ENCODE measurements around the gene ENO1. TPM values are rescaled to one million over a fixed set of nuclear protein-coding genes. Genes with fewer than 3 reads are reported as not detected.

ENO1 gene
- total and polyA plus RNA-seq, 9 of the 15 experiments (the other 6 are each of a cell fraction or from before 2014, with no cell fraction given) = 2,249 to 7,472 (median 2,868) TPM

- POLR2A ChIA-PET = no interaction called here
- H3K4me3 ChIP-seq = no peak overlapping the region
- intact Hi-C loops (cut with micrococcal nuclease) = no loop called here
Observed at GRCh38 chr1:8889103-8889846, 10.8 kb upstream of the ENO1 start.

More at GRCh38 chr1:8889103-8889846, 10.8 kb upstream of the ENO1 start:
- no peak overlapping the region; a peak in 1 of 4 replicates for H3K9ac ChIP-seq (ENCODE audit: insufficient read depth in 1 of 2, low read depth in 2 of 2, low read length in 2 of 2)
- no peak for TF ChIP-seq ZNF316 (IDR thresholded peaks at IDR 0.05)
- TF ChIP-seq CEBPG (CRISPR knock-in tag; IDR thresholded peaks at IDR 0.05) = 0 out of 2 replicates have a peak, but pooled peaks have one; percentile 42
- peak; percentile 66; a peak in 3 of 4 replicates for TF ChIP-seq CEBPG (tag; conservative IDR thresholded peaks at IDR 0.05 in 1 of 2, IDR thresholded peaks at IDR 0.05 in 1 of 2)
- no peak for TF ChIP-seq MCM5 (IDR thresholded peaks at IDR 0.05; ENCODE audit: low read depth)
- no peak for TF ChIP-seq TRIM24 (IDR thresholded peaks at IDR 0.05)
- TF ChIP-seq SIN3B (IDR thresholded peaks at IDR 0.05; ENCODE audit: low read depth) = no peak
- TF ChIP-seq, protein P1, sequence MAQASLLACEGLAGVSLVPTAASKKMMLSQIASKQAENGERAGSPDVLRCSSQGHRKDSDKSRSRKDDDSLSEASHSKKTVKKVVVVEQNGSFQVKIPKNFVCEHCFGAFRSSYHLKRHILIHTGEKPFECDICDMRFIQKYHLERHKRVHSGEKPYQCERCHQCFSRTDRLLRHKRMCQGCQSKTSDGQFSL (CRISPR knock-in tag; IDR thresholded peaks at IDR 0.05) = no peak
- TF ChIP-seq, protein P1 (tag; IDR thresholded peaks at IDR 0.05) = no peak
- TF ChIP-seq CTCF (IDR thresholded peaks at IDR 0.05 in 2 of 3, conservative IDR thresholded peaks at IDR 0.05 in 1 of 3; ENCODE audit: insufficient read depth in 2 of 3, low read depth in 1 of 3, low read length in 3 of 3) = peak in 2 of 3 experiments; percentile 14 to 17; a peak in 1 of 6 replicates
- TF ChIP-seq CEBPB (tag; IDR thresholded peaks at IDR 0.05) = peak; percentile 94
- TF ChIP-seq, protein P2, sequence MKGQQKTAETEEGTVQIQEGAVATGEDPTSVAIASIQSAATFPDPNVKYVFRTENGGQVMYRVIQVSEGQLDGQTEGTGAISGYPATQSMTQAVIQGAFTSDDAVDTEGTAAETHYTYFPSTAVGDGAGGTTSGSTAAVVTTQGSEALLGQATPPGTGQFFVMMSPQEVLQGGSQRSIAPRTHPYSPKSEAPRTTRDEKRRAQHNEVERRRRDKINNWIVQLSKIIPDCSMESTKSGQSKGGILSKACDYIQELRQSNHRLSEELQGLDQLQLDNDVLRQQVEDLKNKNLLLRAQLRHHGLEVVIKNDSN (CRISPR knock-in tag; IDR thresholded peaks at IDR 0.05) = no peak
- WGBS (ENCODE audit: insufficient coverage, low coverage, missing lambda C conversion rate) = 36% methylated on average over 11 of the region's 11 CpGs
- H3K9me3 ChIP-seq (replicated peaks; ENCODE audit: control insufficient read depth, insufficient read depth, low read depth, low read length) = no peaks in the 10 kb centered on the region
- no peaks in the 10 kb centered on the region for H3K79me2 ChIP-seq (ENCODE audit: control insufficient read depth, insufficient read depth, low read length)
- H3K36me3 ChIP-seq (ENCODE audit: control insufficient read depth, insufficient read depth, low read length) = no peaks in the 10 kb centered on the region
- ATAC-seq (peak; percentile 65), DNase-seq (ENCODE audit: extremely low read depth in 1 of 4, low spot score in 3 of 4) (no peak), FAIRE-seq (no peak)
- peaks cover 0 to 3% of the 10 kb centered on the region in 2 experiments; a peak in 3 of 5 replicates for H3K4me1 ChIP-seq (replicated peaks in 1 of 2; ENCODE audit: control insufficient read depth in 2 of 2, insufficient read depth in 2 of 2, low read length in 2 of 2)
- CTCF ChIA-PET (ENCODE audit: low intra/inter-chr PET ratio) = no interaction called here
- H3K27ac ChIP-seq (ENCODE audit: extremely low read depth, low read depth, low read length) = no peak overlapping the region
- H3K27me3 ChIP-seq (ENCODE audit: control insufficient read depth in 2 of 2, insufficient read depth in 2 of 2, low read length in 2 of 2) = peaks cover 4 to 14% of the 10 kb centered on the region in 2 experiments; a peak in 3 of 5 replicates
- BruUV-seq (replicated peaks) = no TSS peak
- H3K4me2 ChIP-seq (ENCODE audit: insufficient read depth, low read length) = no peak overlapping the region
- H3K9me1 ChIP-seq (ENCODE audit: control insufficient read depth, insufficient read depth, low read length) = no peaks in the 10 kb centered on the region
- H4K20me1 ChIP-seq (replicated peaks; ENCODE audit: control insufficient read depth, insufficient read depth, low read length) = no peaks in the 10 kb centered on the region
- H2AFZ ChIP-seq (ENCODE audit: low read depth, low read length) = no peak overlapping the region; the same call in 1 of the 2 replicates
- in situ Hi-C loops (cut with MboI) = no loop called here
